Activated CD8-positive, alpha-beta memory T cell treated with anti-CD3 and anti-CD28 coated beads, Interleukin-2, amount 10 ng/mL, durations not matched to agents 7 days and 5 days (primary cell): Measurements from ENCODE around the gene ATG4B. TPM values are rescaled to one million over a fixed set of nuclear protein-coding genes. Genes with fewer than 3 reads are reported as not detected.
A peak's percentile ranks its signal among the peaks of the same experiment; 100 is the strongest.

Source experiments
- ATAC-seq: fragments of 150-1000 bp; cut with Tn5 transposase; one replicate; pipeline ENCODE4 v1.10.0; 2021; ENCODE audit warnings: moderate library complexity
- CTCF ChIA-PET: fragments of 350-600 bp; sonication (Branson Sonifier 250); formaldehyde crosslinking; loops from one replicate; lab custom pipeline; 2021; ENCODE audit warnings: antibody characterized with exemption; lab: Charles Lee
- DNase-seq: peaks from one replicate; pipeline ENCODE4 v3.0.0-alpha.2; 2020
- H3K27ac Mint-ChIP-seq: one replicate; pipeline ENCODE4 v1.8.0; 2021; ENCODE audit warnings: mild to moderate bottlenecking, mixed read lengths
- H3K27me3 Mint-ChIP-seq: one replicate; pipeline ENCODE4 v1.8.0; 2021; ENCODE audit warnings: mixed read lengths
- H3K36me3 Mint-ChIP-seq: one replicate; pipeline ENCODE4 v1.8.0; 2021; ENCODE audit warnings: mild to moderate bottlenecking, mixed read lengths
- H3K4me1 Mint-ChIP-seq: one replicate; pipeline ENCODE4 v1.8.0; 2021; ENCODE audit warnings: mixed read lengths
- H3K4me3 Mint-ChIP-seq: one replicate; pipeline ENCODE4 v1.8.0; 2021; ENCODE audit warnings: mild to moderate bottlenecking, moderate library complexity, mixed read lengths
- H3K9me3 Mint-ChIP-seq: one replicate; pipeline ENCODE4 v1.8.0; 2022; ENCODE audit warnings: low read depth, mixed read lengths
- total RNA-seq, 2 experiments: library from RNA; stranded (reverse); gene quantifications; one replicate each; pipeline ENCODE4 v1.2.3, GENCODE V29; 2021

The ATG4B gene
- total RNA-seq, 2 experiments from 2014 or later, result 91.4 to 95.3 TPM

DNA sequence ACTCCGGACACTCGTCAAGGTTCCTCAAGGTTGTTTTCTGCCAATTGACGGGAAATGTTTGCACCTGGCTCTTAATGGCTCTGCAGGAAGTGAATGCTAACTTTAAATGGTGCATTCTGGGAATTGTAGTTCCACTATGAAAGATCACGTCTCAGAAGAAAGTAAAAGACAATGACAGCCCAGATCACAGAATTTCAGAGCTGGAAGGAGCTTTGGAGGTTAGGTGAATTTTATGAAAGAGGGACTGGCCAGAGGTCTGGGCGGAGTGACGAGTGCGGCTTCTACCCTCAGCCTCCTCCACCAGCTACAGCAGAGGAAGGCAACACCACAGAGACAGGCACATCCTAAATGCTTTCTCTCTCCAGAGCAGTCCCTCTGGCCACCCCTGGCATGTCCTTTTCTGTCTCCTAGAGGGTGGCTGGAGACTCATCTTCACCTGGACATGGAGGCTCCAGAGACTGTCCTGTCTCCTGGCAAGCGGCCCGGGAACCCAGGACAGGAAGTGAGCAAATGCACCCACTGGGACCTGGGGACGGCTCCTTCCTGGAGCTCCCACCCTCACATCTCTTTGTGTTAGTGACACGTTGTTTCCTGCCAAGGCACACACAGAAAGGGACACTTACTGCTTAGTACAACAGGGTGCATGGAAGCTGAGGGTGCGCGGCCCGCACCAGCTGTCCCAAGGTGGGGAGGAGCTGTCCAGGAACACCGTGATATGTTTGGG, 19.9 kb upstream of the ATG4B start:
- Mint-ChIP-seq H3K4me1 (peaks cover 54% of the 10 kb centered on the region), H3K27ac (peak overlapping the region; percentile 97), H3K27me3 (no peaks in the 10 kb centered on the region), H3K36me3 (peaks cover 15% of the 10 kb centered on the region), H3K4me3 (peak overlapping the region; percentile 78), H3K9me3 (no peaks in the 10 kb centered on the region)
- ATAC-seq (peak; percentile 75), DNase-seq (peak; percentile 63)
- CTCF ChIA-PET, result interaction anchor here (0.6 to 1.3 kb wide), 5 partner anchors 14 to 467 kb away, joined by 3 to 4 read pairs (median 3); partner anchors contain the start of genes ATG4B, DTYMK, PPP1R7 and THAP4

DNA sequence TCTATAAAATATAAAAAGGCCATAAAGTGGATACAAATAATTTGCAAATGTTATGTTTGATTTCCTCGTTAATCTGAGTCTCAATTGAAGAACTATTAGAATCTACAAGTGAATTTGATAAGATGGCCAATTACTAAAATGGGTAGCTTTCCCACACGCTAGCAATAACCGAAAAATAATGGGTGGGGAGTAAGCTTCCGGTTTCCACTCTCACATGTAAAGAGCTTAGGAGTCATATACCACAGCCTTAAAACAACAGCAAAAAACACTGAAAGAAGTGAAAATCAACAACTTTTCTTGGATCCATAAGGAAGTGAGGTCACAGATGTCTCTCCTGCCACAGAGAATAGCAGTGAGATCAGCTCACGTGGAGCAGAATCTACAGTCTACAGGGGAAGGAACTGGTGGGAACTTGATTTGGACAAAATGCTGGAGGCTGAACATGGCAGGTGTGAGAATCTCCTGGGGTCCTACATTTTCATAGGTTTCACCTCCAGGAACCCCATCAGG, 19.1 kb upstream of the ATG4B start:
- H3K36me3 Mint-ChIP-seq, result peaks cover 15% of the 10 kb centered on the region
- no peaks in the 10 kb centered on the region for H3K9me3 Mint-ChIP-seq
- peak overlapping the region; percentile 97 for H3K27ac Mint-ChIP-seq
- no peak for DNase-seq
- CTCF ChIA-PET, result interaction anchor here (0.6 to 1.3 kb wide), 5 partner anchors 14 to 468 kb away, joined by 3 to 4 read pairs (median 3); partner anchors contain the start of genes ATG4B, DTYMK, PPP1R7 and THAP4
- peak overlapping the region; percentile 10 for H3K4me3 Mint-ChIP-seq
- peaks cover 54% of the 10 kb centered on the region for H3K4me1 Mint-ChIP-seq
- no peak for ATAC-seq
- no peaks in the 10 kb centered on the region for H3K27me3 Mint-ChIP-seq

DNA sequence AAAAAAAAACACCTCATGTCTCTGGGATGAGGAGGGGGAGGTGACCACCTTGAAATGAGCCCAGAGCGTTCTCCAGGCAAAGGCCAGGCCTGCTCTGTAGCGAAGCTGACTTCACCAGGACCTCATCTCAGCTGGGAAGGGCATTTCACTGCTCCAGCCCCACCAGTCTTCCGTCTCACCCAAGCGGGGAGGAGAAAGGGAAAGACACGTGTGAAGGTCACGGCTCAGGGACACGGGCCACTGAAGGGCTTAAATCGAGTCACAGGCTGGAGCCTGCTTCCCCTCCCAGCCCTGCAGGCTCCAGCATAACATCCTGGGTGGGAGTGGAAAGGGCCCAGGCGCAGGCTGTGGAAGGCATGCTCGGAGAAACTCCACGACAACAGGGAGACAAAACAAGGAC, 18.7 kb upstream of the ATG4B start:
- CTCF ChIA-PET, result interaction anchor here (0.9 to 1.3 kb wide), 3 partner anchors 13 to 468 kb away, joined by 3 to 4 read pairs (median 3); partner anchors contain the start of genes DTYMK and PPP1R7
- H3K27ac Mint-ChIP-seq, result peak overlapping the region; percentile 97
- peaks cover 54% of the 10 kb centered on the region for H3K4me1 Mint-ChIP-seq
- H3K27me3 Mint-ChIP-seq, result no peaks in the 10 kb centered on the region
- H3K4me3 Mint-ChIP-seq, result no peak overlapping the region
- DNase-seq (no peak), ATAC-seq (no peak)
- peaks cover 15% of the 10 kb centered on the region for H3K36me3 Mint-ChIP-seq
- H3K9me3 Mint-ChIP-seq, result no peaks in the 10 kb centered on the region

DNA sequence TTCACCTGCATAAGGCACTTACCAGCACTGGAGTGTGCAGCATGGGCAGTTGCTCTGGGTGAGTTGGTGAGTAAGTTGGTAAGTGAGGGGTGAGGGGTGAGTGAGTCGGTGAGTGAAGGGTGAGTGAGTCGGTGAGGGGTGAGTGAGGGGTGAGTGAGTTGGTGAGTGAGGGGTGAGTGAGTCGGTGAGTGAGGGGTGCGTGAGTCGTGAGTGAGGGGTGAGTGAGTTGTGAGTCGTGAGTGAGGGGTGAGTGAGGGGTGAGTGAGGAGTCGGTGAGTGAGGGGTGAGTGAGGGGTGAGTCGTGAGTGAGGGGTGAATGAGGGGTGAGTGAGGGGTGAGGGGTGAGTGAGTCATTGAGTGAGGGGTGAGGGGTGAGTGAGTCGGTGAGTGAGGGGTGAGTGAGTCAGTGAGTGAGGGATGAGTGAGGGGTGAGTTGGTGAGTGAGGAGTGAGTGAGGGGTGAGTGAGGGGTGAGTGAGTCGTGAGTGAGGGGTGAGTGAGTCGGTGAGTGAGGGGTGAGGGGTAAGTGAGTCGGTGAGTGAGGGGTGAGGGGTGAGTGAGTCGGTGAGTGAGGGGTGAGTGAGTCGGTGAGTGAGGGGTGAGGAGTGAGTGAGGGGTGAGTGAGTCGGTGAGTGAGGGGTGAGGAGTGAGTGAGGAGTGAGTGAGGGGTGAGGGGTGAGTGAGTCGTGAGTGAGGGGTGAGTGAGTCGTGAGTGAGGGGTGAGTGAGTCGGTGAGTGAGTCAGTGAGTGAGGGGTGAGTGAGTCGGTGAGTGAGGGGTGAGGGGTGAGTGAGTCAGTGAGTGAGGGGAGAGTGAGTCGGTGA, 17.7 kb upstream of the ATG4B start:
- no peak overlapping the region for H3K4me3 Mint-ChIP-seq
- ATAC-seq (no peak), DNase-seq (no peak)
- peak overlapping the region; percentile 39 for H3K27ac Mint-ChIP-seq
- CTCF ChIA-PET, result no interaction called here
- peaks cover 50% of the 10 kb centered on the region for H3K4me1 Mint-ChIP-seq
- H3K27me3 Mint-ChIP-seq, result no peaks in the 10 kb centered on the region
- no peaks in the 10 kb centered on the region for H3K9me3 Mint-ChIP-seq
- peaks cover 15% of the 10 kb centered on the region for H3K36me3 Mint-ChIP-seq

DNA sequence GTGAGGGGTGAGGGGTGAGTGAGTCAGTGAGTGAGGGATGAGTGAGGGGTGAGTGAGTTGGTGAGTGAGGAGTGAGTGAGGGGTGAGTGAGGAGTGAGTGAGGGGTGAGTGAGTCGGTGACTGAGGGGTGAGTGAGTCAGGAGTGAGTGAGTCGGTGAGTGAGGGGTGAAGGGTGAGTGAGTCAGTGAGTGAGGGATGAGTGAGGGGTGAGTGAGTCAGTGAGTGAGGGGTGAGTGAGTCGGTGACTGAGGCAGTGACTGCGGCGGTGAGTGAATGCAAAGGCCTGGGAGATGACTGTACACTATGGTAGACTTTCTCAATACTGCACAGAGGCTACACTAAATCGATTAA, 17.1 kb upstream of the ATG4B start:
- CTCF ChIA-PET, result no interaction called here
- DNase-seq (peak; percentile 68), ATAC-seq (peak; percentile 50)
- Mint-ChIP-seq H3K27ac (peak overlapping the region; percentile 18), H3K4me3 (no peak overlapping the region), H3K27me3 (no peaks in the 10 kb centered on the region), H3K4me1 (peaks cover 44% of the 10 kb centered on the region), H3K9me3 (no peaks in the 10 kb centered on the region), H3K36me3 (peaks cover 15% of the 10 kb centered on the region)

DNA sequence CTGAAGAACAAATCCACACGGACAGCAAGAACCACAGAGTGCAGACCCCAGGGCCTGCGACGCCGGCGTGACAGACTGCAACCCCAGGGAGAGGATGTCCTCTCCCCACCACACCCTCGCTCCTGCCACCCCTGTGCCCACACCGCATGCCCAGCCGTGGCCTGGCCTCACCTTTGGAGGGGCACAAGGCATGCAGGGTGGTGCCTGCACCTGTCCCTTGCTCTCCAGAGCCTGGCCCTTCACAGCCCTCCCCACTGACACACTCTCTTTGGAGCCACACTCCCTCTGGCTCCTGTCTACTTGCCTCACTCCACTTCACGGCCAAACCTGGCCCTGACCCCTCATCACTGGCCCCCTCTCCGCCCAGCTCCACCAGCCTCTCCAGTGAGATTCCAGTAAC, 9.8 kb upstream of the ATG4B start:
- Mint-ChIP-seq H3K9me3 (no peaks in the 10 kb centered on the region), H3K27ac (no peak overlapping the region), H3K4me1 (peaks cover 6% of the 10 kb centered on the region), H3K27me3 (no peaks in the 10 kb centered on the region), H3K36me3 (peaks cover 1% of the 10 kb centered on the region), H3K4me3 (no peak overlapping the region)
- ATAC-seq (no peak), DNase-seq (no peak)
- CTCF ChIA-PET, result no interaction called here

DNA sequence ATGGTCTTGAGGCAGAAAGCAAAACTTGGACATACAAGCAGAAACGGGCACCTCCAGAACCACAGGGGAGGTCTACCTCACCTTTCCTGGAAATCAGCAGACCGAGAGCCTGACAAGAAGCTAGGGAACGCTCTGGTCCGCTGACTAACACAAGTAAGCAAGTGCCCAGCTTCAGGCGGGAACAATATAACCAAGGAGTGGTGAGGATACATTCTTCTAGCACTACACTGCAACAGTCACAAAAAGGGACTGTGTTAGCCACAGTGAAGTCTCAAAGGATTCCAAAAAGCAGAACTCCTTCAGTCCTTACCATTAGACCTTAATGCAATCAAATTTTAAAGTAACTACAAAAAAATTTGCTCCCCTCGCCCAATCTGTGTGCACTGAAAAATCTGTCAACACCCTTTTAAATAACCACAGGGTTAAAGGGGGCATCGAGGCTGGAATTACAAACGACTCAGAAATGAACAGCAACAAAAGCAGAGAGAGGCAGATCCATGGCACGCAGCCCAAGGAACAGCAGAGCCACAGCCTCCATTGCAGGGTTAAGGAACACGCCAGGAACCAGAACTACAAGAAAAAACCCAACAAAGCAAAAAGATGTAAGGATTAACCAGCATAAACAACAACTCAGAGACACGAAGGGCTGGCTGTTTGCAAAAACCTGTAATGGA, 7.6 kb upstream of the ATG4B start:
- CTCF ChIA-PET, result no interaction called here
- Mint-ChIP-seq H3K27ac (no peak overlapping the region), H3K9me3 (no peaks in the 10 kb centered on the region), H3K27me3 (no peaks in the 10 kb centered on the region), H3K36me3 (peaks cover 5% of the 10 kb centered on the region), H3K4me3 (no peak overlapping the region), H3K4me1 (peaks cover 9% of the 10 kb centered on the region)
- no peak for DNase-seq
- no peak for ATAC-seq

DNA sequence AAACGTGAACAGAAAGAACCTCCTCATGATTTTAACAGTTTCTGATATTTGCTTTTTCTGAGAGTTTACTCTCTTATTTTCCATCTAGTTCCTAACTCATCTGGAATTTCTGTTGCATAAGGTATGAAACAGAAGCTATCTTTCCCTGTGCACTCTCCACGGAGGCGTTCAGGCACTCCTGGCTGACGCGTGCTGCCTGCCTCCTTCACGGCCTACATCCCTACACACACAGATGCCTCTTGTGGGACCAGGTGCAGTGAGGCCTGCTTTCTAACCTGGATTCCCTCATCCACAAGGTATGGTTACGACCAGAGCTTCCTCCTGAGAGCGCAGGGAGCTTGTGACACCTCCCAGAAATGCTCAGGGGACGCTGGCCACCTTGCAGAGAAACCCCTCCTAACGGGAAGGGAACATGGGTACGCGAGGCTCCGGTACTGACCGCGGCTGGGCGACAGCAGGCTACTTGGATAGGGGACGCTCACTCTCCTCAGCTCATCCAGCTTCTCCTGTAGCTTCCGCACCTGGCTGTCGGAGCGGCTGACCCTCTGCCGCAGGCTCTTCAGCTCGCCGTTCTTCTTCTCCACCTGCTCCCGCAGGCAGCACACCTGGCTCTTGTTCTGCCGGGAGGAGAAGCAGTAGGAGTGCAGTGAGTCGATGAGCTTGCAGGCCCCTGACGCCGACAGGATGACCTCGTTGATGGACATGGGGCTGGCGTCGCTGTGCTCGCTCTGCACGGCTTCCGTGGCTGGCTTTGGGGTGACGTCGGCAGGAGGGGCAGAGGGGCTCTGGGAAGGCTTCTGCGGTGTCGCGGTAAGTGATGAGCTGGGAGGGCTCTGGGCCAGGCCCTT, 4.8 kb upstream of the ATG4B start:
- peaks cover 22% of the 10 kb centered on the region for H3K4me1 Mint-ChIP-seq
- no peaks in the 10 kb centered on the region for H3K27me3 Mint-ChIP-seq
- ATAC-seq (no peak), DNase-seq (no peak)
- H3K9me3 Mint-ChIP-seq, result no peaks in the 10 kb centered on the region
- peaks cover 5% of the 10 kb centered on the region for H3K36me3 Mint-ChIP-seq
- no peak overlapping the region for H3K27ac Mint-ChIP-seq
- CTCF ChIA-PET, result interaction anchor here (1.0 to 2.4 kb wide), 2 partner anchors 15 to 22 kb away, joined by 3 to 8 read pairs; no protein-coding TSS in a partner anchor
- H3K4me3 Mint-ChIP-seq, result no peak overlapping the region

DNA sequence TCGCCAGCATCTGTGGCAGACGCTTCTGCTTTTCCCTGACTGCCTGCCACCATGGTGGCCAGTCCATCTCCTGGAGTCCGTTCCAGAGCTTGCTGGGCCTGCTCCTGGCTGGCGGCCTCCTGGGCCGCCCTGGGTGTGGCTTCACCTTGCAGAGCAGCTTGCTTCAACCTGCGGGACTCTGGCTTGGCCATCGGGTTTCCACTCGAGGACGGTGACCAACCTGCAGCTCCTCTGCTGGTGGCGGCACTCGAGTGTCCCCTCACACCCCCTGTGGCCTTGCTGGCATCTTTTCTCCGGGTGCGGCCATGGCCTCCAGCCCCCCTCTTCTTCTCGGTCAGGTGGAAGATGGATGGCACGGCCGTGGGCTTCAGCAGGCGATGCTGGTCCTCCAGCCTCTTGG, 3.9 kb upstream of the ATG4B start:
- Mint-ChIP-seq H3K27me3 (no peaks in the 10 kb centered on the region), H3K9me3 (no peaks in the 10 kb centered on the region), H3K36me3 (peaks cover 9% of the 10 kb centered on the region)

DNA sequence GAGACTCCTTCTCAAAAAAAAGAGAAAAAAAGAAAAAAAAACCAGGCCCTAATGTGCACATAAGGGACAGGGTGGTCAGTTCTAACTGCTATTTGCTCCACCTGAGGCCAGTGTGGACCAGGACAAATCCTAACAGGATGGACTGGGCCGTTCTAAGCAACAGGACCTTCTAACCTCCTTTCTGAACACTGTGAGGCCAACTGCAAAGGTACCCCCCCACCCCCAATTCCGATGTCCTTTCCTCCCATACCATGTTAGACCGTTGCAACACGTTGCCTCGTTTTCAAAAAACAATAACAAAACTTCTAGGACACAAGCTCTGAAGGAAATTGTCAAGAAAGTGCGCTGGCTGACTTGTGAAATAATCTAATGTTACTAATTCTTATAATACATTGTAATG, 1.7 kb upstream of the ATG4B start:
- H3K4me3 Mint-ChIP-seq, result peak overlapping the region; percentile 75
- peaks cover 5% of the 10 kb centered on the region for H3K9me3 Mint-ChIP-seq
- no peak for ATAC-seq
- H3K36me3 Mint-ChIP-seq, result peaks cover 25% of the 10 kb centered on the region
- DNase-seq, result no peak
- no peaks in the 10 kb centered on the region for H3K27me3 Mint-ChIP-seq
- H3K27ac Mint-ChIP-seq, result peak overlapping the region; percentile 65
- H3K4me1 Mint-ChIP-seq, result peaks cover 41% of the 10 kb centered on the region
- CTCF ChIA-PET, result interaction anchor here (1.2 kb wide), 1 partner anchor 25 kb away, joined by 5 read pairs; no protein-coding TSS in a partner anchor

More for the DNA sequence above, 3.9 kb upstream of the ATG4B start:
- Mint-ChIP-seq H3K4me3 (no peak overlapping the region), H3K27ac (no peak overlapping the region), H3K4me1 (peaks cover 24% of the 10 kb centered on the region)
- DNase-seq (no peak), ATAC-seq (no peak)
- CTCF ChIA-PET, result interaction anchor here (2.4 kb wide), 1 partner anchor 23 kb away, joined by 8 read pairs; no protein-coding TSS in a partner anchor

DNA sequence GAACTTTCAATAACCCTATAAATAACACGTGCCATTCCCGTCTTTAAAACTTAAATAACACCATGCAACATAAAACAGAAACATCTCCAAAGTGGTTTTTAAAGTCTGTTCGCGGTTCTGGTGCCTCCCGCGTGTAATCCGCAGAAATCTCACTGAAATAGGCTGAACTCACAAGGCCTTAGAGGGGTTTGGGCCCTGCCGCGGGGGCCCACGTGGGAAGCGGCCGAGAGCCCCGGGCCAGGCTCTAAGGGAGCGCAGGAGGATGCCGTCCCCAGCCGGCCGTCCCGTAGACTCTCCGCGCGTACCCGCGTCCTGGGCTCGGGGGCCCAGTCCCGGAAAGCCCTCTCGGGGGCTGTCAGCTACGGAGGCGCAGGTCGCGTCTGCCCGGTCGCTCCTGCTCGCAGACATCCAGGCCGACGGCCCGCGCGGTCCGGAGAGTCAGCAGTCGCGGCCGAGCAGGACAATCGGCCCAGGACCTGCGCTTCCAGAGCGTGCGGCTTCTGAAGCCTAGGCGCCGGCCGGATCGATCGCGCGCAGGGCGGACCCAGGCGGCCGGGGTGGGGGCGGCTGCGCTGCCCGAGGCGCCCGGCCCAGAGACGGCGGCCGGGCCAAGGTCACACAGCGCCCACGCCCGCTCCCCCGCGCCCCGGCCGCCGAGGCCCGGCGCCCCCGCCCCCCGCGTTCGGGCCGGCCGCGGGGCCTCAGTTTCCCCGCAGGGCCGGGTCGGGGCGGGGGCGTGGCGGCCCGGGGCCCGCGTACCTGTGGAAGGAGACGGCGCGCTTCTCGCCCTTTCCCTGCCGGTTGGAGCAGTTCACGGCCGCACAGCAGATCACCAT, 1.1 kb upstream of the ATG4B start:
- ATAC-seq (peak; percentile 54), DNase-seq (peak; percentile 65)
- peak overlapping the region; percentile 75 for H3K4me3 Mint-ChIP-seq
- CTCF ChIA-PET, result interaction anchor here (1.0 to 1.2 kb wide), 3 partner anchors 18 to 65 kb away, joined by 3 to 5 read pairs (median 5); partner anchors contain the start of gene ING5
- H3K27ac Mint-ChIP-seq, result peak overlapping the region; percentile 65
- peaks cover 5% of the 10 kb centered on the region for H3K9me3 Mint-ChIP-seq
- peaks cover 25% of the 10 kb centered on the region for H3K36me3 Mint-ChIP-seq
- no peaks in the 10 kb centered on the region for H3K27me3 Mint-ChIP-seq
- peaks cover 45% of the 10 kb centered on the region for H3K4me1 Mint-ChIP-seq
